Choroid plexus epithelial cell (primary cell): ENCODE measurements around the gene USP54.
"Not testable (repeated sequence)": the region's sequence is repeated elsewhere in the genome, so short reads cannot be mapped to it uniquely, and the experiment has no call there.

Source experiments
- DNase-seq: peaks from one replicate; pipeline ENCODE4 v3.0.0-alpha.2; 2010; ENCODE audit warnings: low read depth
- H3K4me3 ChIP-seq: 2 replicates; pipeline ENCODE4 v1.5.1; 2011; ENCODE audit warnings: low read depth, mild to moderate bottlenecking, control low read depth, low read length, moderate library complexity
- CTCF ChIP-seq: conservative IDR thresholded peaks from 2 replicates; pipeline ENCODE4 v1.5.1; 2011; ENCODE audit warnings: low read depth, mild to moderate bottlenecking, control low read depth, inconsistent platforms, low read length, moderate library complexity

Gene USP54

GRCh38 chr10:73625884-73626752, 35.0 kb upstream of the USP54 start:
- TF ChIP-seq CTCF: no peak
- peak overlapping the region; percentile 73 for H3K4me3 ChIP-seq
- DNase-seq: peak; percentile 99

GRCh38 chr10:73625004-73625883, 34.1 kb upstream of the USP54 start:
- no peak for TF ChIP-seq CTCF
- H3K4me3 ChIP-seq: peak overlapping the region; percentile 73
- DNase-seq: peak; percentile 54

- no peak for DNase-seq
- H3K4me3 ChIP-seq: no peak overlapping the region
- TF ChIP-seq CTCF: no peak
These were observed 31.9 kb upstream of the USP54 start for GRCh38 chr10:73623056-73623455.

- DNase-seq, H3K4me3 ChIP-seq: not testable (repeated sequence)
These were observed 29.8 kb upstream of the USP54 start for GRCh38 chr10:73620974-73621373.

- not testable (repeated sequence) for H3K4me3 ChIP-seq
These were observed 26.0 kb upstream of the USP54 start for GRCh38 chr10:73617143-73617542.

GRCh38 chr10:73614720-73615119, 23.6 kb upstream of the USP54 start:
- TF ChIP-seq CTCF: no peak
- H3K4me3 ChIP-seq: no peak overlapping the region
- no peak for DNase-seq

More at GRCh38 chr10:73617143-73617542, 26.0 kb upstream of the USP54 start:
- not testable (repeated sequence) for DNase-seq

GRCh38 chr10:73609116-73609515, 18.0 kb upstream of the USP54 start:
- H3K4me3 ChIP-seq: no peak overlapping the region
- DNase-seq: no peak
- TF ChIP-seq CTCF: no peak
